ENCODE results near the gene AS3MT.
"Not testable (repeated sequence)": the region's sequence is repeated elsewhere in the genome, so short reads cannot be mapped to it uniquely, and the experiment has no call there.

The AS3MT gene

DNA sequence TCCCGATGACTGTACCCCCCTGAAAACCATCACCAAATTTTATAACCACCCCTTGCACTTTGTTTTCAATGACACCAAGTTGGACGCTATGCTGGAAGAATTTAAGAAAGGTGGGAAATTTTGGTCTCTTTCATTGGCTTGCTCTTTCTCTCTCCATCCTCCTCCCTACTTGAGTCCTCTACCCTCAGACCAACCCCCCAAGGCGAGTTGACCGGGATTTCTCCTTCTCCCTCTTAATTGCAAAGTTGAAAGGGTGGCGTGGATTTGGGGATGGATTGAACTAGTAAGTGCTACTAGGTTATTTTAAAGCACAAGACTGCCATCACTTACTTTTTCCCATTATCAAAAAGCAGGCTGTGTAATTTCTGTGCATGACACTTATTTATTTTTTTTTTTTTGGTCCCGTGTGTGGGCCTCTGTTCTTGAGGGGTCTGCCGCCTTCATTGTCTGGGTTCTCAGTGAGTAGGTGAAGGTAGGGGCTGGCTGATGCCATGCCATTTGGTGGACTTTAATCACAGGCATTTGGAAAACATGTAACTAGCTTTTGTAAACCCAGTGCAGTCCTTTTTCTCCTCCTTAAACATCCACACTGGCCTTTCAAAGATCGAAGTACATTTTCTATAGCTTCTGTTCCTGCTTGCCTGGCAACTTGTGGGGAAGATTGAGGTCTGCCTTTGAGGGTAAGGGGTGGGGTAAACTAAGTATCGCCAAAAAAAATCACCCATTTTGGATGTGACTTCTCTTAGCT is 50.9 kb downstream of the AS3MT start:
- no peak for DNase-seq

DNA sequence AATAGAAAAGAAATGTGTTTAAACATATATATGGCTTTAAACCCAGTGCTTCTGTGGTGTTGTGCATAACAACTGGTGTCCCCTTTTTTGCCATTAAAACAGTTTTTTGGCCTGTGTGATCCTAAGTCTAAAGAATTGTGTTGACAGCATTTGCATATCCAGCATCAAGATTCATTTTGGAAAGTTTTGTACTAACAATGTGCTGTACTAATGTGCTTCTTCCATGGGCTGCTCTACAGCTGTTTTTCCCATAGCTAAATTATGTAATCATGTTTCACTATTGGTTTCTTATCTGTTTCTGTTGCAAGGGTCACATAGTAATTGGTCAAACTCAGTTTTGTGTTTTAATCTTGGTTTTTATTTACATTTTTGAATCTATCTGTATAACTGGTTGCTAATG is 54.3 kb downstream of the AS3MT start:
- no peak for DNase-seq

GRCh38 chr10:102926842-102927241 is 57.6 kb downstream of the AS3MT start:
- DNase-seq, result no peak

DNA sequence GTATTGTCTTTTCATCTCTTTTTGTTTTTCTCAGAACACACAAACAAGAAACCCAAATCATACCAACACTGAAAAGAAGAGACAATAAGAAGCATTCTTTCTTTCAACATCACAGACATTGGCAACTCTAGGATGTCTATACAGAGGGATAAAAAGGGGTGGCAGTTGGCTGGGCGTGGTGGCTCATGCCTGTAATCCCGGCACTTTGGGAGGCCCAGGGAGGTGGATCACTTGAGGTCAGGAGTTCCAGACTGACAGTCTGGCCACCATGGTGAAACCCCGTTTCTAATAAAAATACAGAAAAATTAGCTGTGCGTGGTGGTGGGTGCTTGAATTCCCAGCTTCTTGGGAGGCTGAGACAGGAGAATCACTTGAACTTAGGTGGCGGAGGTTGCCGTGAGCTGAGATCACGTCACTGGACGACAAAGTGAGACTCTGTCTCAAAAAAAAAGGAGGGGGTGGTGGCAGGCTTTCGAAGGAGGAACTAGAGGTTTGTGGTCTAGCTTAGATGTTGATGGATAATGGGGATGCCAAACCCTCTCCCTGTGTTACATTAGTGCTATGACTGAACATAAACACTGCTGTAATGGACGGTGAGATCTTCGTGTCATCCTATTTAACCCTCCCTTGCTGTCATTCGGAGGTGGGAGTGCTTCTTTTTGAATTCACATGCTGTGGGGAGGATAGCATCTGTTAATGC is 58.2 kb downstream of the AS3MT start:
- peak; percentile 62 to 70 for DNase-seq

GRCh38 chr10:102928442-102928841 is 59.2 kb downstream of the AS3MT start:
- DNase-seq, result not testable (repeated sequence)

- DNase-seq, result no peak
Measured at GRCh38 chr10:102930720-102931119, 61.5 kb downstream of the AS3MT start.

GRCh38 chr10:102931643-102932042 is 62.4 kb downstream of the AS3MT start:
- DNase-seq, result no peak

DNA sequence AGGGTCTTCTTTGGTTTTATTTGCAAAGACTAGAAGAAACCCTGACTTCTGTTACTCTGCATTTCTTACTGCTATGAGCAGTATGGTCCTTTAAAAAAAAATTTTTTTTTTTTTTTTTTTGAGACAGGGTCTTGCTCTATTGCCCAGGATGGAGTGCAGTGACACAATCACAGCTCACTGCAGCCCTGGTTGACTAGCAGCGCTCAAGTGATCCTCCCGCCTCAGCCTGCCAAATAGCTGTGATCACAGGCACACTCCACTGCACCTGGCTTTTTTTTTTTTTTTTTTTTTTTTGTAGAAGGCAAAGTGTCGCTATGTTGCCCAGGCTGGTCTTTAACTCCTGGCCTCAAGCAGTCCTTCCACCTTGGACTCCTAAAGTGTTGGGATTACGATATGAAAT is 66.2 kb downstream of the AS3MT start:
- no peak for DNase-seq

DNA sequence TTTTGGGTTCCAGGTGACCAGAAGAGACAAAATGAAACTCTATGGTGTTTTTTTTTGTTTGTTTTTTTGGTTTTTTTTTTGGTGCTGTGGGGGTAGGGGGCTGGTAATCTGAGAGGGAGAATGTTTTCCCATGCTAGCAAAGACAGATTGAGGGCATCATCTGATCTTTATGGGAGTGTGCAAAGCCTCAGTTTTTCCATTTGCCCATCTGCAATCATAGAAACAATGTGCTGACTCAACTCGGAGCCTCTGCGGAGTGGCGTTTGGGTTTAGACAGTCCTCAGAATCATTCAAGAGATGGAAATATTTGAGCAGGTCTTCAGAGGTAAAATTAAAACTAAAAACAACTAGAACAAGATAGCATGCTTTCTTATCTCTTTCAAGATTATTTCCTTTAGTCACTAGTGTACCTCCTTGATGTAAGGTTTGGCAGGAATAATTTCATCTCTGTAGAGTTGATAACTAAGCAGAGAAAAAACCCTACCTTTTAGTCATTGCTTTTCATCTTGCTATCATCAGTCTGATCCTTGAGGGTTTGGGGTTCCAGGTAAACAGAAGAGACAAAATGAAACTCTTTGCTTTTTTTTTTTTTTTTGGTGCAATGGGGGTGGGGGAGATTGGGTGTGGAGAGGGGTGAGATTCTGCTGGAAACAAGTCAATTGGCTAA is 66.8 kb downstream of the AS3MT start:
- no peak for DNase-seq

- DNase-seq, result no peak
Measured at GRCh38 chr10:102941401-102941800, 72.1 kb downstream of the AS3MT start.

GRCh38 chr10:102945449-102945848 is 76.2 kb downstream of the AS3MT start:
- DNase-seq, result no peak

- DNase-seq, result no peak
Measured at GRCh38 chr10:102945962-102946361, 76.7 kb downstream of the AS3MT start.

DNA sequence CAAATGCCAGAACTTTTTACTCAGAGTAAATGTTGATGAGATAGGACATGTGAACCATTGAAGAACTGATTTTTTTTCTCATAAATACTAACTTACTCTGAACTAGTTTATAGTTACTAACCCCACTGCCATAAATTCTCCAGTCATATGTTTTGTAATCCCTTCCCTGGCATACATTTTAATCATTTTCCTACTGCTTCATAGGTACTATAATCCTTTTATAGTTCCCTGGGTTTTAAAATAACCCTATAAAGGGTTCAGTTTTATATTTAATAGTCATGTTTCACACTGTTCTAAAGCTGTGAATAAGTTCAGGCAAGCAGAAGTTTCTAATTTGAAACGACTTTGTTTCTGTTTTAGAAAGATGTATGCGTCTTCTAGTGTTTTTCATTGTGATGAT is 77.7 kb downstream of the AS3MT start:
- no peak for DNase-seq

DNA sequence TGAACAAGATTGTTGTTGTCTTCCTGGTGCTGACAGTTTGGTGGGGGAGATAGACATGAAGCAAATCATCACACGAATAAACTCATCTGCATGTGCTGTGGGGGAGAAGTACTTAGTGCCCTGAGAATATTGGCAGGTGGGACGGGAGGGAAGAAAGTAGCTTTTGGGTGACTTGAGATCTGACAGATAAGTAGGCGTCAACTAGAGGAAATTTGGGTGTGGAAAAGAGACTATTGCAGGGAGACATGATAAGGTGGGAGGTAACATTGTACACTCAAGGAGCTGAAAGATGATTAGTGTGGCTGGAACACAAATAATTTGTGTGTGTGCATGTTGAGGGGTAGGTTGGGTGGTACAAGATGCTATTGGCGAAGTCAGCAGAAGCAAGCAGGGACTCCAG is 78.9 kb downstream of the AS3MT start:
- no peak for DNase-seq

DNA sequence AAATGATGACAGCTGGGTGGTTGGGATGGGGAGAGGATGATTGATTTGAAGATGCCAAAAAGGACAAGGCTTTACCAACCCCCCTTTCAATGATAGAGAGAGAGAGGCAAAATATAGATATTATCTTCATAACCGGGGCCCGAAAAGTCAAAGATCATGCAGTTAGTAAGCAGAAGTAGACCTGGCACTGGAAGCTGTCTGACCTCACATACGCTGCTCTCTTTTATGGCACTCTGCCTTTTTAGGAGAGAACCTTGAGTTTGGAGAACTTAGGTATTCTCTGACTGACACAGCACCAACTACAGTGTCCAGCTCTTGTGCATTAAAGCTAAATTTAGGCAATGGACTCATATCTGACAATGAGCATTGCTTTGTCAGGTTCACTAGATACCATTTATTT is 79.5 kb downstream of the AS3MT start:
- DNase-seq, result no peak

- DNase-seq, result no peak
Measured at GRCh38 chr10:102949916-102950315, 80.6 kb downstream of the AS3MT start.

- no peak for DNase-seq
Measured at GRCh38 chr10:102951316-102951715, 82.0 kb downstream of the AS3MT start.

All from inflammatory macrophage (primary cell).